WTC11 (cell line): Measurements from ENCODE around the gene STRAP.

ENCODE experiments used
- CREB1 ChIP-seq: sonication (generic); formaldehyde crosslinking; IDR thresholded peaks from 2 replicates; pipeline ENCODE4 v1.8.0; 2023; ENCODE audit warnings: mild to moderate bottlenecking, missing genetic modification reagents
- SMAD4 ChIP-seq: sonication (generic); formaldehyde crosslinking; IDR thresholded peaks from 2 replicates; pipeline ENCODE4 v1.8.0; 2022; ENCODE audit warnings: mild to moderate bottlenecking, missing genetic modification reagents
- SP1 ChIP-seq: sonication (generic); formaldehyde crosslinking; conservative IDR thresholded peaks from 2 replicates; pipeline ENCODE4 v1.8.1; 2022; ENCODE audit warnings: missing genetic modification reagents
- ZBTB43 ChIP-seq: sonication (generic); formaldehyde crosslinking; IDR thresholded peaks from 2 replicates; pipeline ENCODE4 v1.8.1; 2023; ENCODE audit warnings: mild to moderate bottlenecking, missing genetic modification reagents
- TF ChIP-seq, protein P1 (sequence below): fragments of 200-600 bp; IDR thresholded peaks from 2 replicates; pipeline ENCODE4 v1.8.0; 2022; ENCODE audit warnings: antibody characterized with exemption

- TF ChIP-seq SMAD4 (CRISPR knock-in tag) (no peak), SP1 (CRISPR knock-in tag) (no peak), CREB1 (no peak), ZBTB43 (CRISPR knock-in tag) (no peak)
- TF ChIP-seq, protein P1, sequence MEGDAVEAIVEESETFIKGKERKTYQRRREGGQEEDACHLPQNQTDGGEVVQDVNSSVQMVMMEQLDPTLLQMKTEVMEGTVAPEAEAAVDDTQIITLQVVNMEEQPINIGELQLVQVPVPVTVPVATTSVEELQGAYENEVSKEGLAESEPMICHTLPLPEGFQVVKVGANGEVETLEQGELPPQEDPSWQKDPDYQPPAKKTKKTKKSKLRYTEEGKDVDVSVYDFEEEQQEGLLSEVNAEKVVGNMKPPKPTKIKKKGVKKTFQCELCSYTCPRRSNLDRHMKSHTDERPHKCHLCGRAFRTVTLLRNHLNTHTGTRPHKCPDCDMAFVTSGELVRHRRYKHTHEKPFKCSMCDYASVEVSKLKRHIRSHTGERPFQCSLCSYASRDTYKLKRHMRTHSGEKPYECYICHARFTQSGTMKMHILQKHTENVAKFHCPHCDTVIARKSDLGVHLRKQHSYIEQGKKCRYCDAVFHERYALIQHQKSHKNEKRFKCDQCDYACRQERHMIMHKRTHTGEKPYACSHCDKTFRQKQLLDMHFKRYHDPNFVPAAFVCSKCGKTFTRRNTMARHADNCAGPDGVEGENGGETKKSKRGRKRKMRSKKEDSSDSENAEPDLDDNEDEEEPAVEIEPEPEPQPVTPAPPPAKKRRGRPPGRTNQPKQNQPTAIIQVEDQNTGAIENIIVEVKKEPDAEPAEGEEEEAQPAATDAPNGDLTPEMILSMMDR: no peak
Measured at GRCh38 chr12:15852383-15852782, 29.8 kb upstream of the STRAP start.
